ENCODE data around the gene BRPF1.

Gene BRPF1

GRCh38 chr3:9703240-9703639 lies 28.3 kb upstream of the BRPF1 start:
- Histone ChIP-seq H3K4me1 (ENCODE audit: control insufficient read depth, insufficient read depth, low read length) (no peaks in the 10 kb centered on the region), H3K9ac (ENCODE audit: low read depth, low read length) (no peak overlapping the region), H3K9me3 (ENCODE audit: control insufficient read depth, insufficient read depth, low read length) (no peaks in the 10 kb centered on the region), H3K27ac (ENCODE audit: low read depth, low read length) (no peak overlapping the region), H3K36me3 (ENCODE audit: control insufficient read depth, insufficient read depth, low read length) (peaks cover 12% of the 10 kb centered on the region), H3K4me3 (ENCODE audit: low read depth, low read length) (no peak overlapping the region; the same call in 1 of the 2 replicates), H3K27me3 (ENCODE audit: control insufficient read depth, insufficient read depth, low read length) (peaks cover 23% of the 10 kb centered on the region)

DNA sequence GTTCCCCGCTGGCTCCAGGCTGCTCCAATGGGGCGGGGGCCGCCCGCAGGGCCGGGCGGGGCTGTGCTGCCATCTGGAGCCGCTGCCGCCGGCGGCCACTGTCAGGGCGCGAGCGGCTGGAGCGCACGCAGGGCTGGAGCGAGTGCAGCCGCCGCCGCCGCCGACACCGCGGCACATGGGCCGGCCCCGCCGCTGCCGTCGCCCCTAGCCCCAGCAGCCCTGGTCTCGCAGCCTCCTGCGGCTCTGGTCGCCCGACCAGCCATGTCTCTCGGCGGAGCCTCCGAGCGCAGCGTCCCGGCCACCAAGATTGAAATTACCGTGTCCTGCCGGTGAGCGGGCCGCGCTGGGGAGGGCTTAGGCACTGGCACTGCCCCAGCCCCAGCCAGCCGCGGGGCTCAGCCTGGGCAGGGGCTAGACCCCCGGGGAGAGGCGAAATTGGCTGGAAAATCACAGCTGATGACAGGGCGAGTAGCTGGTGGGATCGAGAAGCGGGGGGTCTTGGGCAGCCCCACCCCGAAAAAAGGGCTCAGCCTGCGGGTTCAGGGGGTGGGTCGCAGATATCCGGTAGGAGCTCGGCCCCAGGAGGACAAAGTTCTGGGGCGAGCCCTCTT lies 27.7 kb upstream of the BRPF1 start, which contains the start of gene CPNE9:
Gene CPNE9 (plus strand): TSS at position 98 of the 611 bp plus-strand sequence. CDS start 164 bp downstream, at position 262.
- Histone ChIP-seq H3K4me3 (ENCODE audit: low read depth, low read length) (peak within 1 kb of the TSS; percentile 69), H3K9ac (ENCODE audit: low read depth, low read length) (no peak within 1 kb of the TSS), H3K9me3 (ENCODE audit: control insufficient read depth, insufficient read depth, low read length) (no peaks in the 10 kb centered on the region), H3K27me3 (ENCODE audit: control insufficient read depth, insufficient read depth, low read length) (peaks cover 23% of the 10 kb centered on the region), H3K27ac (ENCODE audit: low read depth, low read length) (no peak within 1 kb of the TSS), H3K4me1 (ENCODE audit: control insufficient read depth, insufficient read depth, low read length) (no peaks in the 10 kb centered on the region), H3K36me3 (ENCODE audit: control insufficient read depth, insufficient read depth, low read length) (peaks cover 11% of the 10 kb centered on the region)

DNA sequence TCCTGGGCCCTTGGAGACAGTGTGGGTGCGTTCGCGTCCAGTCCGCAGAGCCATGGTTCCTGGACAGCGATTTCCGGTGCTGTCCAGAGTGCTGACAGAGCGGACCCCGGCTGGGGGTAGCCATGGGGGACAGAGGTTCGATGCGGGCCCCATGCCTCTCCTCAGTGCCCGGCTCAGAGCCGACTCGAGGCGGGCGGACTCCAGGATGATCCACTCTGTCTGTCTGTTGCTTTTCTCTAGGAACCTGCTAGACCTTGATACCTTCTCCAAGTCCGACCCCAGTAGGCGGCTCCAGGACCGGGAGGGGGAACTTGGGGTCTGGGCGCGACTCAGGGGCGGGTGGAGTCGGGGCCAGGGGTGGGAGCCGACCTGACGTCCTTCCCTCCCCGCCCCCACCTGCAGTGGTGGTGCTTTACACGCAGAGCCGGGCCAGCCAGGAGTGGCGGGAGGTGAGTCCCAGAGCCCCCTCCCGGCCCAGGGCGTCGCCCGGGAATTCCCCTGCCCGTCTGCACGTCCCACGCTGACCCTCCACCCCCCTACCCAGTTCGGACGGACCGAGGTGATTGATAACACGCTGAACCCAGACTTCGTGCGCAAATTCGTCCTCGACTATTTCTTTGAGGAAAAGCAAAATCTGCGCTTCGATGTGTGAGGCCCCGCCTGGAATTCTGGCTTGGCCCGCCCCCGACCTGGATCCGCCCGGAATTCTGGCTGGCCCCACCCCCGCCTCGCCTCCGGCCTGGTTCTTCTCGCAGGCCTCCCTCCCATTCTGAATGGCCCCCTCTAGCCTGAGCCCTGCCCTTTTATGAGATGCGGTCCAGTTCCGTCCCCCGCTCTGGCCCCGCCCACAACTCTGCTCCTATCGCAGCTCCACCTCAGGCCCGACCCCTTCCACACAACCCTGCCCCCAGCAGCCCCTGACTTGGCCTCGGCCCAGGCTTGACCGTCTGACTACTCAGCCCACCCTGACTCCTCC lies 26.9 kb upstream of the BRPF1 start:
- no peak overlapping the region for H3K27ac ChIP-seq (ENCODE audit: low read depth, low read length)
- H3K4me3 ChIP-seq (ENCODE audit: low read depth, low read length), result peak overlapping the region; percentile 69
- H3K36me3 ChIP-seq (ENCODE audit: control insufficient read depth, insufficient read depth, low read length), result peaks cover 11% of the 10 kb centered on the region
- H3K27me3 ChIP-seq (ENCODE audit: control insufficient read depth, insufficient read depth, low read length), result peaks cover 23% of the 10 kb centered on the region
- H3K9me3 ChIP-seq (ENCODE audit: control insufficient read depth, insufficient read depth, low read length), result no peaks in the 10 kb centered on the region
- no peaks in the 10 kb centered on the region for H3K4me1 ChIP-seq (ENCODE audit: control insufficient read depth, insufficient read depth, low read length)
- H3K9ac ChIP-seq (ENCODE audit: low read depth, low read length), result no peak overlapping the region

- no peaks in the 10 kb centered on the region for H3K9me3 ChIP-seq (ENCODE audit: control insufficient read depth, insufficient read depth, low read length)
- H3K9ac ChIP-seq (ENCODE audit: low read depth, low read length), result no peak overlapping the region
- no peak overlapping the region for H3K27ac ChIP-seq (ENCODE audit: low read depth, low read length)
- H3K36me3 ChIP-seq (ENCODE audit: control insufficient read depth, insufficient read depth, low read length), result no peaks in the 10 kb centered on the region
- peaks cover 6% of the 10 kb centered on the region; the same call in 1 of the 2 replicates for H3K27me3 ChIP-seq (ENCODE audit: control insufficient read depth, insufficient read depth, low read length)
- no peak overlapping the region for H3K4me3 ChIP-seq (ENCODE audit: low read depth, low read length)
- no peaks in the 10 kb centered on the region for H3K4me1 ChIP-seq (ENCODE audit: control insufficient read depth, insufficient read depth, low read length)
These were observed 21.3 kb upstream of the BRPF1 start for GRCh38 chr3:9710174-9710739.

- Histone ChIP-seq H3K36me3 (ENCODE audit: control insufficient read depth, insufficient read depth, low read length) (no peaks in the 10 kb centered on the region), H3K9ac (ENCODE audit: low read depth, low read length) (no peak overlapping the region), H3K4me3 (ENCODE audit: low read depth, low read length) (no peak overlapping the region), H3K27me3 (ENCODE audit: control insufficient read depth, insufficient read depth, low read length) (no peaks in the 10 kb centered on the region; the same call in 1 of the 2 replicates), H3K27ac (ENCODE audit: low read depth, low read length) (no peak overlapping the region), H3K4me1 (ENCODE audit: control insufficient read depth, insufficient read depth, low read length) (no peaks in the 10 kb centered on the region), H3K9me3 (ENCODE audit: control insufficient read depth, insufficient read depth, low read length) (no peaks in the 10 kb centered on the region)
These were observed 19.1 kb upstream of the BRPF1 start for GRCh38 chr3:9712415-9712814.

DNA sequence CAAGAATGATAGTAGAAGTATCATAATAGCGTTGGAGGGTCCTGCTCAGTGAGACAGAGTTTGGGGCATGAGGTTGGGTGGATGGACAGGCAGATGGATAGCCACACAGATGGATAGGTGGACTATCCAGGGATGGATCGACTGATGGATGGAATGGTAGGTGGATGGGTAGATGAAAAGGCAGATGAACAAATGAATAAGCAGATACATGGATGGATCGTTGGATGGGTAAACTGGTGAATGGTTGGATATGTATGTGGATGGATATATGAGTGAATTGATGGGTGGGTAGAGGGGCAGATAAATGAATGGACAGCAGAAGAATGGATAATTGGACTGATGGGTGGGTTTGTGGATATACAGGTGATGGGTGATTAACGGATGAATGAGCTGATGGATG lies 18.4 kb upstream of the BRPF1 start:
- H3K4me1 ChIP-seq (ENCODE audit: control insufficient read depth, insufficient read depth, low read length), result no peaks in the 10 kb centered on the region
- H3K27me3 ChIP-seq (ENCODE audit: control insufficient read depth, insufficient read depth, low read length), result no peaks in the 10 kb centered on the region; the same call in 1 of the 2 replicates
- no peaks in the 10 kb centered on the region for H3K36me3 ChIP-seq (ENCODE audit: control insufficient read depth, insufficient read depth, low read length)
- H3K9ac ChIP-seq (ENCODE audit: low read depth, low read length), result no peak overlapping the region
- no peak overlapping the region for H3K4me3 ChIP-seq (ENCODE audit: low read depth, low read length)
- H3K27ac ChIP-seq (ENCODE audit: low read depth, low read length), result no peak overlapping the region
- no peaks in the 10 kb centered on the region for H3K9me3 ChIP-seq (ENCODE audit: control insufficient read depth, insufficient read depth, low read length)

DNA sequence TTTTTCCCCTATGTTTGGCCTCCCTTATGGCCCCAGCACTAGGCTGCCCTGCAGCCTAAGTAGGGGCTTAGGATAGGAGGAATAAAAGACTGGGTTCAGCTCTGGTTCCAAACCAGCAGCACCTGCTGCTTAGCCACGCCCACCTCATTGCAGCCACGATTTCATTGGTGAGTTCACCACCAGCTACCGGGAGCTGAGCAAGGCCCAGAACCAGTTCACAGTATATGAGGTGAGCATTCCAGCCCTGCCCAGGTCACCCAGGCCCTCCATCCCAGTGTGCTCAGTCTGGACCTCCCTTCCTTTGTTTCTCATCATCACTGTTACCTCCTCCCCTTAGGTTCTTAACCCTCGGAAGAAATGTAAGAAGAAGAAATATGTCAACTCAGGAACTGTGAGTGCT lies 16.4 kb upstream of the BRPF1 start:
- H3K27me3 ChIP-seq (ENCODE audit: control insufficient read depth, insufficient read depth, low read length), result no peaks in the 10 kb centered on the region; the same call in 1 of the 2 replicates
- no peak overlapping the region for H3K9ac ChIP-seq (ENCODE audit: low read depth, low read length)
- H3K4me1 ChIP-seq (ENCODE audit: control insufficient read depth, insufficient read depth, low read length), result no peaks in the 10 kb centered on the region
- H3K36me3 ChIP-seq (ENCODE audit: control insufficient read depth, insufficient read depth, low read length), result no peaks in the 10 kb centered on the region
- no peak overlapping the region for H3K4me3 ChIP-seq (ENCODE audit: low read depth, low read length)
- H3K27ac ChIP-seq (ENCODE audit: low read depth, low read length), result no peak overlapping the region
- no peaks in the 10 kb centered on the region for H3K9me3 ChIP-seq (ENCODE audit: control insufficient read depth, insufficient read depth, low read length)

GRCh38 chr3:9715764-9716437 lies 15.6 kb upstream of the BRPF1 start:
- Histone ChIP-seq H3K4me3 (ENCODE audit: low read depth, low read length) (no peak overlapping the region), H3K9ac (ENCODE audit: low read depth, low read length) (no peak overlapping the region), H3K4me1 (ENCODE audit: control insufficient read depth, insufficient read depth, low read length) (no peaks in the 10 kb centered on the region), H3K27me3 (ENCODE audit: control insufficient read depth, insufficient read depth, low read length) (no peaks in the 10 kb centered on the region; the same call in 1 of the 2 replicates), H3K36me3 (ENCODE audit: control insufficient read depth, insufficient read depth, low read length) (no peaks in the 10 kb centered on the region), H3K9me3 (ENCODE audit: control insufficient read depth, insufficient read depth, low read length) (no peaks in the 10 kb centered on the region), H3K27ac (ENCODE audit: low read depth, low read length) (no peak overlapping the region)

GRCh38 chr3:9716801-9717555 lies 14.6 kb upstream of the BRPF1 start:
- no peaks in the 10 kb centered on the region for H3K9me3 ChIP-seq (ENCODE audit: control insufficient read depth, insufficient read depth, low read length)
- H3K4me3 ChIP-seq (ENCODE audit: low read depth, low read length), result no peak overlapping the region
- H3K4me1 ChIP-seq (ENCODE audit: control insufficient read depth, insufficient read depth, low read length), result no peaks in the 10 kb centered on the region
- no peak overlapping the region for H3K9ac ChIP-seq (ENCODE audit: low read depth, low read length)
- H3K36me3 ChIP-seq (ENCODE audit: control insufficient read depth, insufficient read depth, low read length), result no peaks in the 10 kb centered on the region
- no peaks in the 10 kb centered on the region; the same call in 1 of the 2 replicates for H3K27me3 ChIP-seq (ENCODE audit: control insufficient read depth, insufficient read depth, low read length)
- H3K27ac ChIP-seq (ENCODE audit: low read depth, low read length), result no peak overlapping the region

- no peak overlapping the region for H3K27ac ChIP-seq (ENCODE audit: low read depth, low read length)
- no peak overlapping the region for H3K4me3 ChIP-seq (ENCODE audit: low read depth, low read length)
- H3K27me3 ChIP-seq (ENCODE audit: control insufficient read depth, insufficient read depth, low read length), result no peaks in the 10 kb centered on the region; the same call in 1 of the 2 replicates
- H3K4me1 ChIP-seq (ENCODE audit: control insufficient read depth, insufficient read depth, low read length), result no peaks in the 10 kb centered on the region
- no peaks in the 10 kb centered on the region for H3K9me3 ChIP-seq (ENCODE audit: control insufficient read depth, insufficient read depth, low read length)
- H3K36me3 ChIP-seq (ENCODE audit: control insufficient read depth, insufficient read depth, low read length), result no peaks in the 10 kb centered on the region
- no peak overlapping the region for H3K9ac ChIP-seq (ENCODE audit: low read depth, low read length)
These were observed 14.0 kb upstream of the BRPF1 start for GRCh38 chr3:9717563-9717962.

Measured in HUES48 (cell line).